Right renal cortex interstitium (tissue), 3 donors: ENCODE results near the gene RALY. TPM values are rescaled to one million over a fixed set of nuclear protein-coding genes. Genes with fewer than 3 reads are reported as not detected.
A peak's percentile ranks its signal among the peaks of the same experiment; 100 is the strongest.
"Not testable (repeated sequence)": the region's sequence is repeated elsewhere in the genome, so short reads cannot be mapped to it uniquely, and the experiment has no call there.

ENCODE experiments used
- DNase-seq, 3 donors: peaks; one replicate each; pipeline ENCODE4 v3.0.0-alpha.2; 2013; ENCODE audit warnings: low read depth in 3 of 3, low spot score in 2 of 3
- polyA plus RNA-seq, 3 donors: library from polyadenylated mRNA; unstranded; fragments of 120-200 nt; gene quantifications; one replicate each; pipeline ENCODE4 v1.2.1, GENCODE V29; 2013; ENCODE audit not compliant: insufficient read length in 3 of 3

The RALY gene
- polyA plus RNA-seq, 3 donors: 143 to 151 (median 144) TPM

DNA sequence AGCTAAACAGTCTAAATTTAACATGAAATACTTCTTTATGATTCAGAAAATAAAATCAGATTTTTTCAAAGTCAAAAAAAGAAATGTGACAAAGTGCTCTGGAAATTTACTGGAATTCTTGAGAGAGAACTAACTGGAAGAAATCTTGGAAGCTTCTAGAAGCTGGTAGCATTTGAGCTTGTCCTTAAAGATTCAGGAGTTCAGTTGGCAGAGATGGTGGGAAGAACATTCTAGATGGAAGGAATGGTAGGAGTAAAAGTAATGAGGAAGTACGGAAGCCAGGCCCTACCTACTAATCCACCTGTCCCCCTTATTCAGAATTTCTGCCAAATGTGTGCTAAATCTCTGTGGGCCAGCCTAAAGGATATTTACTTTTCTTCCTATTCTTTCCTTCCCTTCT lies 21.2 kb downstream of the RALY start:
- no peak for DNase-seq

- DNase-seq: no peak
Observed at GRCh38 chr20:34015401-34016335, 22.0 kb downstream of the RALY start.

GRCh38 chr20:34016736-34017135 lies 23.0 kb downstream of the RALY start:
- no peak for DNase-seq

DNA sequence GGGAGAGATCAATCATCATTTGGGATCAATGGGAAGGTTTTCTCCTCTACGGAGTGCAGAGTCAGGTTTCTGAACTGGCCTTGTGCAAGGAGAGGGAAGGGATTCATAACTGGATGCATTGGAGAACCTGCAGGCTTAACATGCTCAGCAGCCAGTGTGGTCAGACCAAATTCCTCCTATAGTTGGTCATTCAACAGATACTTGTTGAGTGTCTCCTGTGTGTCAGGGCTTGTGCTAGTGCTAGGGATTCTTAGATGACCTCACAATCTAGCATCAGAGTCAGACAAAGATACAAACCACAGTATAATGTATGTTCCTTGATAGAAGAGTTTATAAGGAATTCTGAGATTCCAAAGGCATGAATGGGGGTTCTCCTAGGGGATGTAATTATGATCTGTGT lies 23.9 kb downstream of the RALY start:
- no peak for DNase-seq

DNA sequence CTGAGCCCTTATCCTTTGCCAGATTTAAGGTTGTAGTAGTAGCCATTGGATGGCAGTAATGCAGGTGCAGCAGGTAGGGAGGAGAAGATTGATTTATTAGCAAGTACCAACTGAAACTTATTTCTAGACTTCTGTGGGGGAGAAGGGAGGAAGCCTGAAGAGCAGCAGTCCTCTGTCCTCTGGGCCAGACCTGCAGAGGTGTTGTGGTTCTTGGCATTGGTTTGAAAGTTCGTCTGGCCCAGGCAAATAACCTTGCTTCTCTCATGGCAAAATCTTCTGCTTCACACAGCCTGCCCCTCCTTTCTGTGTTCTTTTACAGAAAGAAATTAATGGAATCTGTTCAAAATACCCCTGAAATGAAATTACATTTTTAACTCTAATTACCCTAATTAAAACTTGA lies 24.5 kb downstream of the RALY start:
- no peak for DNase-seq

DNA sequence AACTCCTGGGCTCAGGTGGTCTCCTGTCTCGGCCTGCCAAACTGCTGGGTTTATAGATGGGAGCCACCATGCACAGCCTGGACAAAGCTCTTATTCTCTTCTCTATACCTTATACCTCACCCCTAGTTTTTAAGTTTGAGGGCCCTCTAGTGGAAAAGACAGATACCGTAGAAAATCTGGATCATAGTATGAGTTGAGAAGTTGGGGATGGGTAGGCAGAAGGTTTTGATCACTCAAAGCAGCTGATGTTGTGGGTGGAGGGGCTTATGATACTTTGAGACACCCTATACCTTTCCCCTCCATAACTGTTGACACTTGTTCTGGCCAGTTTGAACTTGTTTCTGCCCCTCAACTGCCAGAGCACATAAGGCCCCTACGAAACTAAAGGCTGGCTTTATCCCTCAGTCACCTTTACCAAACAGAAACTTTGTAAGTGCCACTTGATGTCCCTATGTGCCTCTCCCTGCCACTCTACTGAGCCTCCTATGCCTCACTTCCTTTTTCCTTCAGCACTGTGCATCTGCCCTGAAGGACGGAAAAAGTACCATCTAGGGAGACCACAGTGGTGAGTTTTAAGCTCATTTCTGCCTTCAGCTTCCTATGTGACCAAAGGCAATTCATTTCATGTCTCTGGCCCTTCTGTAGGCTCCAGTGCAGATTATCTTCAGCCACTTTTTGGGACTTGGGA lies 28.6 kb downstream of the RALY start:
- no peak for DNase-seq

- no peak for DNase-seq
Observed at GRCh38 chr20:34022839-34023234, 29.1 kb downstream of the RALY start.

DNA sequence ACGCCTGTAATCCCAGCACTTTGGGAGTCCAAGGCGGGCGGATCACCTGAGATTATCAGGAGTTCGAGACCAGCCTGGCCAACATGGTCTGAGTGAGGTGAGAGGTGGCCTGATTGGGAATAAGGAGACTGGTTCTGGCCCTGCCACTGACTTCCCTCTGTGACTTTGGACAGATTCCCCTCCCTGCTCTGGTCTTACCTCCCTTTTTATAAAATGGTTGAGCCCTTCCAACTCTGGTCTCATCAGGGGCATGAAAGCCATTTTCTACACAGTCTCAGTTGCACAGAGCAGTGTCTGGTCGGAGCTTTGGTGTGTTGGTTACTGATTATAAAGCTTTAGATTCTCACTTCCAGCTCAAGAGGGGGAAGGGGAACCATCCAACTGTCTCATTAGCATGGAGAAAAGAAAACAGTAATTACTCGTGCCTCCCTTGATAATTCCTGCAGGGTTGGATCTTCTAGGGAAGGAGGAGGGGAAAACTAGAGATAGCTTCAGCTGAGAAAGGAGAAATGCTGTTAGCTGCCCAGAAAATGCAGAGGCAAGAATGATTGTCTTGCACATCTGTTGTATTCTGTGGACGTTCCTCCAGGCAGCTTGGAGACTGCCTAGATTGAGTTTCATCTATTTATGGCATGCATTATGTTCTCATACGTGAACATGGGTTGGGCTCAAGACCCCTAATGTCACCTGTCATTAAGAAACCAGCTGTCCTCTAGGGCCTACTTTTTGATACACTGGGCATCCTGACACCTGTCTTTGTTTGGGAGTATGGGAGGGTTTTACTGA lies 30.4 kb downstream of the RALY start:
- DNase-seq: no peak

DNA sequence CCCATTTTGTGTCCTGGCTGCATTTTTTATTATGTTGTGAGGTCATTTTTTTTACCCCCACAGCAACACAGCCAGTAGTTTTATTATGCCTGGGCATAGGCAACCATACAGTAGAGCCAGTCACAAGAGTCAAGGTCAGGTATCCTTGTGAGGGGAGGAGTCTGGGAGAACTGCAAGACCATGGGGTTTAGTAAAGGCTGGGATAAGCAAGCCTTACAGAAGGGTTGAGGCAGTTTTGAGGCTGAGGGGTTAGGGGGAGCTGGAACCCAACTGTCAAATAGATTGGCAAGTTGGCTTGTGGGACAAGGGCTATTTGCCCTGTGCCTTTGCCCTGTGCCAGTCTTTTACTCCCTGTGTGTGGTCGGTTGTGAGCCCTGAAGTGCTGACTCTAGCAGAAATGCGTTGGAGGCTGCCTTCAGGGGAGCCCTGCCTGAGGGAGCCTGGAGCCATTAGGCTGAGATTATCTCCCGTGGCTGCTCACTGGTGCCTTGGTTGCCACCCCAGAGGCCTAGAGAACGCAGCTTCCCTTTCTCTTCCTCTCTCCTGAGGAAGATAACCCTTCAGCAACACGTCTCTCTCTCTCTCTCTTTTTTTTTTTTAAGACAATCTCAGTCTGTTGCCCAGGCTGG lies 31.1 kb downstream of the RALY start:
- DNase-seq: no peak

DNA sequence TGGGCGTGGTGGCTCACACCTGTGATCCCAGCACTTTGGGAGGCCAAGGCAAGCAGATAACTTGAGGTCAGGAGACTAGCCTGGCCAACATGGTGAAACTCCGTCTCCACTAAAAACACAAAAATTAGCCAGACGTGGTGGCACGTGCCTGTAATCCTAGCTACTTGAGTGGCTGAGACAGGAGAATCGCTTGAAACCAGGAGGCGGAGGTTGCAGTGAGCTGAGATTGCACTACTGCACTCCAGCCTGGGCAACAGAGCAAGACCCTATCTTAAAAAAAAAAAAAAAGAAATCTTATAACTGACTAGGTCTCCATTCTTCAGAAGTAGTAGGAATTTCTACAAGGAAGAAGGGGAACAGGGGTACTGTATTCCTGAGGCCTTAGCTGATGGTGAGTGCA lies 34.3 kb downstream of the RALY start:
- DNase-seq: not testable (repeated sequence)

DNA sequence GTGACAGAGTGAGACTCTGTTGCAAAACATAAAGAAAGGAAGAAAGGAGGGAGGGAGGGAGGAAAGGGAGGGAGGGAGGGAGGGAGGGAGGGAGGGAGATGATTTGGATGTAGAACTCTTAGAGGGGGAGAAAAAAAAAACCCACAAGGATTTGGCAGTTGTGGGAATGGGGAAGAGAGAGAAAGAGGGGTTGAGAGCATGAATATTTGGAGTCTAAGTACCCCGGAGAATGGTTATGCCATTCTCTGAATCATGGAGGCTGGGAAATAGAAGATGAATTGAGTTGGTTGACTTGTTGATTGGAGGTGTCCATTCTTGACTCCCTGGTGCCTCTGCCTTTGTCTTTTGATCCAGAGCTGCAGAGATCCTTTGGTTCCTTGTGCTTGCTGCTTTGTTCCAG lies 35.7 kb downstream of the RALY start:
- DNase-seq: no peak

- DNase-seq: no peak
Observed at GRCh38 chr20:34030456-34030855, 36.7 kb downstream of the RALY start.

DNA sequence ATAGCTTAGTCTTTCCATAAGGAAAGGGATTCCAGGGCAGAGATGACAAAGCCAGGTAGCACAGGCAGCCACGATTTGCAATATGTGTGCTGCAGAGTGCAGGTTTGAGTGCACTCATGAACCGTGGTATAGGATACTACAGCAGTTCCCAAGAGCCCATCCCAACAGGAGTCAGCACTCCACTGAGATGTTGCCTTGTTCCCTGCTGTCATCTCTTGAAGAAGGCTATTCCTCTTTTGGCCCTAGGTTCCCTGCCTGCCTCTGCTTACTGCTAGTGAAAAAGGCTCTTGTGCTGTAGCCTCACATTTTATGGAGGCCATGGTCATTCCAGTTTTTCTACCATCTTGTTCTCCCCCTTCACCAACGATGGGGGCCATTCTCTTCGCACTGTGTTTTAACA lies 40.2 kb downstream of the RALY start:
- DNase-seq: no peak

GRCh38 chr20:34037121-34037520 lies 43.4 kb downstream of the RALY start:
- no peak for DNase-seq

GRCh38 chr20:34037767-34038166 lies 44.1 kb downstream of the RALY start:
- DNase-seq: peak; percentile 54 to 57 (median 56)

DNA sequence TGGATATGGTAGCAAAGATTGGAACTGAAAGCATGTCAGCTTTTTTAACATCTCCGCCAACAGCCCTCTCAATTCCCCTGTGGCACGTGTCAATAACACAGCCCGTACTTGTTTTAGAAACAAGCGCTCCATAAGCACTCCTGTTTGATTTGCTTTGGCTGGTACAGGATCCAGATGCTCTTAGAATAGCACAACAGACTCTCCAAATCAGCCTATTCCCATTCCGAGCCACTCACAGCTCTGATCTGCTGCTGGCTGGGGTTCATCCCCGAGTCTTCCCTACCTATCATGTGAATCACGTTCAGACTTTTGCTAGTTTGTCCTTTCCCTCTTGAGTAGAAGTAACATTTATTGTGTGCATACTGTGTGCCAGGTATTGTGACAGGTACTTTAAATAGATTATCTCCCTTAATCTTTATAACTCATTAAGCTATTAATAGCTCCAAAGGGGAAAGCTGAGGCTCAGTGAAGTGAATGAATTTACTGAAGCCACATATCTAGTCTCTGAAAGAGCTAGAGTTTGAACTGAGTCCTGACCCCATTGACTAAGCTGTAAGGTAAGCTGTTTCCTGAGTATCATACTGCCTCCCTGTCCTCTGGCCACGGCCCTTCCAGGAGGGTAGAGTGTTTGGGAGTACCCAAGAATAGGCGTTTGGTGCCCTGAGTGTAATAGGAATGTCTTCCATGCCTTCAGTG lies 46.7 kb downstream of the RALY start:
- DNase-seq: no peak

GRCh38 chr20:34041226-34041625 lies 47.5 kb downstream of the RALY start:
- DNase-seq: no peak

- no peak for DNase-seq
Observed at GRCh38 chr20:34042262-34042661, 48.6 kb downstream of the RALY start.

GRCh38 chr20:34043025-34043424 lies 49.3 kb downstream of the RALY start:
- DNase-seq: no peak

GRCh38 chr20:34045294-34045693 lies 51.6 kb downstream of the RALY start:
- DNase-seq: no peak
